Measurements from ENCODE around the gene C1QB.
"Not testable (repeated sequence)": the region's sequence is repeated elsewhere in the genome, so short reads cannot be mapped to it uniquely, and the experiment has no call there.

C1QB gene

DNA sequence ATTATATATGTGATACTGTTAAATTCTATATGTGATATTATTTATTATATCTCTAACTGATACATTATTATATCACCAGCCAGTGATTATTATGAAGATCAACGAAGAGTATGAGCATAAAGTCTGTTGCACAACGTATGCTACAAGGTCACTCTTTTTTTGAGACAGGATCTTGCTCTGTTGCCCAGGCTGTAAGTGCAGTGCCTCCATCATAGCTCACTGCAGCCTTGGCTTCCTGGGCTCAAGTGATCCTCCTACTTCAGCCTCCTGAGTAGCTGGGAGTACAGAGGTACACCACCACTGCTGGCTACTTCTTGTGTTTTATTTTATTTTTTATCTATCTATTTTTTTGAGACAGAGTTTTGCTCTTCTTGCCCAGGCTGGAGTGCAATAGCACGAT lies 43.6 kb downstream of the C1QB start:
- no peak for DNase-seq (ENCODE audit: low spot score)

DNA sequence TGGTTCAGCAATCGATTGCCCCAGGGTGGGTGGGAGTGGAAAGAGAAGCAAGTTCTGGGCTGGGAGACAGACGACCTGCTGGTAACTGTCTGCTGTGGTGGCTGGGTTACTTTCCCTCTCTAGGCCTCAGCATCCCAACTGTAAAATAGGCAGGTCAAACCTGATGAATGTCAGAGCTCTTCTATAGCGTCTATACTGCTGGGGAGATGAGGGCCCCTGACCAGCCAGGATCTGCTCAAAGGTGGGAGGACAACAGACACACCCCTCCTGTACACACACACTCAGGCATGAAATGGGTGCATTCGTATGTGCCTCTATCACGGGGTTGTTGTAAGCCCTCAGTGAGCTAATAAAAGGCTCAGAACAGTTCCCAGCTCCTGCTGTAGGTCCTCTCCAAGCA lies 44.9 kb downstream of the C1QB start:
- no peak for DNase-seq (ENCODE audit: low spot score)

DNA sequence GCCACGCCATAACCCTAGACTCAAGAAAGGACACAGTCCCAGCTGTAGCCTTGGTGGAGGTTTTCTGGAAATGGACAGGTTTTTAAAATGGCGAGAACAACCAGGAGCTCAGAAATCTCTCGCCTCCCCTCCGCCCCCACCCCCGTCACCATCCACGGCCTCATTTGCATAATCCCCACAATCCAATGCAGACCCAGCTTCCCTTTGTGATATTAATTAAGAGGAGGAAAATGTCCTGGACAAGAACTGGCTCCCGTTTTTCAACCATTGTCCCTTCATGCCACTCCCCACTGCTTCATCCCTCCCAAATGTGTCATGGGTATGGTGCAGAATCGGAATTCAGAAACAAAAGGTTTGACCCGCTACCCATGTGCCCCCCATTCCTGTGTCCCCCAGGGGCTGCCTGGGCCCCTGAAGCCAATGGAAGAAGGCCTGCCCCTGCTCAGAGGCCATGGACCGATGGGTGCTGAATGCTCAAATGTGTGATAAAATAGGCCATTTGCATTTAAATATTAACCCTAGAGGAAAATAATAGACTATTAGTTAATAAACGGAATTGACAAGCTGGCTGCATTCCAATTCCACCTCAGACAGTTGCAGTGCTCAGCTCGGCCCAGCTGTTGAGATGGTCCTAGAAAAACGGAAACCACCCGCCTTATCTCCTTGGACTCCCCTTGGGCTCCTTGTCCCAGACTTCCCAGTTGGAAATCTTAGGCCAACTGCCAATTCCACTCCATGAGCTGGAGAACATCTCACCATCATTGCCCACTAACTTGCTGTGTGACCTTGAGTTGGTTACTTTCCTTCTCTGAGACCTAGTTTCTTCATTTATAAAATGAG lies 46.9 kb downstream of the C1QB start:
- no peak for DNase-seq (ENCODE audit: low spot score)

DNA sequence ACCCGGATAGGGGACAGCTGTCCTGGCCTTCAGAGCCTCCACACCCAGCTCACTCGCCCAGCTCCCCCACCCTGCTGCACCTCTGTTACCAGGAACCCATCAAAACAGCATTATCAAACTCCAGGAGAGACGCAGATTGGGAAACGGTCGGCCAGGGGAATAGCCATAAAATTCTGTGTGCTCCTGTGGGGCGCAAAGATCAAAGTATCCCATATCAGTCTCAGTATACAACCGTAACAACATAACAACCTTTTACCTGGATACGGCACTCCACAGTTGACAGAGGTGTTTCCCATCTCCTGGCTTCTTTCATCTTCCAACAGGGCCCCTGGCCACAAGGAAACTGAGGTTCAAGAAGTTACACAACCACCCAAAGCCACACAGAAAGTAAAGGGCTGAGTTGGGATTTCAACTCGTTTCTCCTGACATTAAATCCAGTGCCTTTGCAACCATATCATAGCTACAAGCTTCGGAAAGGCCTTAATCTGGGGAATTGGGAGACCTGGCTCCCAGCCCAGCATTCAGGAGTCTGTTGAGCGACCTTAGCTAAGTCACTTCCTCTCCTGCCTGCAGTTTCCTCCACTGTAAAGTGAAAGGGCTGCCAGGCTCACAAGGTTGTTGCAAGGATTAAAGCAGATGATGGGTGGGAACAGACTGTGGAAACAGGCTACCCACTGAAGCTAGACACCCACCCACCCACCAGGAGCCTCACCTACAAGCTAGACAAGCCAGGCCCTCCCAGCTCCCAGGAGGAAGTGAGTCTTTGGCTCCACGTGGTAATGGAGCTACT lies 49.5 kb downstream of the C1QB start:
- DNase-seq (ENCODE audit: low spot score) = no peak

DNA sequence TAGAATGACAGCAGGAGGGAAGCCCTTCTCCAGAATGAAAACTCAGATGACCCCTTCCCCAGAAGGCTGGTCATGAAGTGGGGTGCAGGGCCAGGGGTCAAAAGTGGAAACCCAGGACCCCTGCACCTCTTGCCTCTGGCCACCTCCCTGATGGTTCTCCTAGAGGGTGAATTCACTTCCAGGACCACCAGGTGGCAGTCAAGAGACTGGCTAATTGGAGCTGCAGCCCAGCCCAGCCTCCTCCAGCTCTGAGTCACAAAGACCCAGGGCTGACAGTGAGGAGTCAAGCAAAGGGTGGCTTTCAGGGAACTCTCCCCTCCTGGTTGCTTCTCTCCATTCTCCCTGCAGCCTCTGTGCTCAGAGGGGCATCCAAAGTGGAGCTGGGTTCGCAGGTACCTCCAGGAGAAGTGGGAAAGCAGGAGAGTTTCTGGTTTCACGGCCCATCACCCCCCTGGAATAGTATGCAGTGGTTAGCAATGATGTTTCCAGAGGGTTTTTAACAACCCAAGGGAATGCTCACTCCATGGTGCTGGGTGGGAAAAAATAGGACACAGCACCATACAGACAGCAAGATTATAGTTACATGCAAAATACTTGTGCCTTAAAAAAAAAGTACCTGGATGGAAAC lies 51.5 kb downstream of the C1QB start:
- DNase-seq (ENCODE audit: low spot score) = peak; percentile 57

DNA sequence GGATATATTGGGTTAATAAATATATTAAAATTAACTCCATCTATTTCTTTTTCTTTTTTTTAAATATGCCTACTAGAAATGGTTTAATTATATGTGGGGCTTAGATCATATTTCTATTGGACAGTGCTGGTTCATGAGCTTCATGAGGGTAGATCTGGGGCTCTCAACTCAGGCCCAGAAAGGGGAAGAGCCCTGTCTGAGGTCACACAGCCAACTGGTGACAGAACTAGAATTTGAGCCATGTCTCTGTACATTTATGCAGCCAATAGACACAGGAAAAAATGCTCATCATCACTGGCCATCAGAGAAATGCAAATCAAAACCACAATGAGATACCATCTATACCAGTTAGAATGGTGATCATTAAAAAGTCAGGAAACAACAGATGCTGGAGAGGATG lies 52.5 kb downstream of the C1QB start:
- DNase-seq (ENCODE audit: low spot score) = no peak

DNA sequence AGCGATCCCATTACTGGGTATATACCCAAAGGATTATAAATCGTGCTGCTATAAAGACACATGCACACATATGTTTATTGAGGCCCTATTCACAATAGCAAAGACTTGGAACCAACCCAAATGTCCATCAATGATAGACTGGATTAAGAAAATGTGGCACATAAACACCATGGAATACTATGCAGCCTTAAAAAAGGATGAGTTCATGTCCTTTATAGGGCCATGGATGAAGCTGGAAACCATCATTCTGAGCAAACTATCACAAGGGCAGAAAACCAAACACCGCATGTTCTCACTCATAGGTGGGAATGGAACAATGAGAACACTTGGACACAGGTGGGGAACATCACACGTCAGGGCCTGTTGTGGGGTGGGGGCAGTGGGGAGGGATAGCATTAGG lies 53.1 kb downstream of the C1QB start:
- DNase-seq (ENCODE audit: low spot score) = not testable (repeated sequence)

DNA sequence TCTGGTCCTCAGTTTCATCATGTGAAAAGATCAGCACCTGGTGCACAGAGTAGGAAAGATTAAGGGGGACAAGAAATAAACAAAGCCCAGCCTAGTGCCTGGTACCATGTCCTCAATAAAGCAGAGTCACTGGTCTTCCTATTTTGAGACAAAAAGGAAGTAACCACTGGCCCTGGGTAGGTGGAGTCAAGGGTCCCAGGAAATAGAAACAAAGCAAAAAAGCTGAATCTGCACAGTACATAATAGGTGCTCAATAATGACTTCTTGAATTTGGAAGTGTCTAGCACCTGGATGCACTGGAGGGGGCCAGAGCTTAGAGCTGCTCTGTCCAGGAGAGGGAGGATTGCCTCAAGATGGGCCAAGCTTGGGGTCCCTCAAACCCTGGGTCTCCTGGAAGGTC lies 55.7 kb downstream of the C1QB start:
- no peak for DNase-seq (ENCODE audit: low spot score)

DNA sequence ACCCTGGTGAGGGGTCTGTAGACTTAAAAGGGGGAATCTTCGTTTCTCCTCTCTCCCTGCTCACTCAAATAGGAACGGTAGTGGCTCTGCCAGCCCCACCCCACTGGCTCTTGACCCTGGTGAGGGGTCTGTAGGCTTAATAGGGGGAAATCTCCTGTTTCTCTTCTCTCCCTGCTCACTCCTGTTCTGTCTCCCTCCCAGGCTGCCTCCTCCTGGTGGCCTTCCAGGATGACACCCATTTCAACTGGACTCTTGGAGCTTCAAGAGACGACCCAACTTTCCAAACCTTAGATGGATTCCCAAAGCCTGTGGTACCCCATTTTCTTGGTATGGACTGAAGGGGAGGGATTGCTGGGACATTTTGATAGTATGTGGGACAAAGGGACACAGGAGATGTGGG lies 56.2 kb downstream of the C1QB start:
- DNase-seq (ENCODE audit: low spot score) = no peak

DNA sequence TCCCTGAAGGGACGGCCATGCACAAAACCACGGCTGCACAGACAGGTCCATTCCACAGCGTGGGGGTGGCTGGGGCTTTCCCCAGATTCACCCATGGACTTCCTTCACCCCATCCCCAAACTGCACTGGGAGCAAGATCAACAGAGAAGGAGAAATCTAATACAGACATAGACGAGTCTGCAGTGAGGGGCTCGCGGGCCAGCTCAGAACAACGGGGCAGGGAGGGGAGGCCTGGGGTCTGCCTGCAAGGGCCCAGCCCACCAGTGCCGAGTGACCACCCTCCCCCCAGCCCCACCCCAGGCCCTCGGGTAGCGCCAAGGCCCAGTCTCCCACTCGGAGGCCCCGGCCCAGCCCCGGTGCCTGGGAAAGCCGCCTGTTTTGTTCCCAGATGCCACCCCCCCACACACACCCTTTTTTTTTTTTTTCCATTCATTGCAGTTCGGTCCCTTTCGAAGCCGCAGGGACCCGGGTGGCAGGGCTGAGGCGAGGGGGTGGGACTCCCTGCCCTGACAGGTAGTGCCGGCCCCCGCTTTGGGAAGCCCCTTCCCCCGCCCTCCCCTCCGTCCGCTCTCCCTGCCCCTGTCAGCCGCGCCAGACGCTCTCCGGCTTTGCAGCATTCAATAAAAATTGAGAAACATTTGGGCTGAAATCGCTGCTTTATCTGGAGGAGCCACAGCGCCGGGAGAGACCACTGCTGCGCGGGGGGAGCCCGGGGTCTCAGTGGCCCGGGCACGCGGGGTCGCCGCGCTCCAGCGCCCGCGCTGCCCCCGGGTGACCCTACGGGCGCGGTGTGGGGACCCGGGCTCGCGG lies 57.1 kb downstream of the C1QB start:
- peak; percentile 11 for DNase-seq (ENCODE audit: low spot score)

DNA sequence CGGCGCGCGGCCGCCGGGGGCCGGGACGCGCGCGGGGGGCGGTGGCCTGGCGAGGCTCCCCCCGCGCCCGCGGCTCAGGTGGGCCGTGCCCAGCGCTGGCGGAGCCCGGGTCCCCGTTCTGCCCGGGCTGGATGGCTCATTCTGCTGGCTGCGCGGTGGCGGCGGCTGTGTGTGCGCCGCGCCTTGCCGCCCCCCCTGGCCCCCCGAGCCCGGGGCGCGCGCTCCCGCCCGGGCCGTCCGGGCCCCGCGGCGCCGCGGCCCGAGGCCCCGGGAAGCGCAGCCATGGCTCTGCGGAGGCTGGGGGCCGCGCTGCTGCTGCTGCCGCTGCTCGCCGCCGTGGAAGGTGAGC lies 57.6 kb downstream of the C1QB start, which contains the start of gene EPHB2:
EPHB2 (plus strand) TSS at position 139 of the 349 bp plus-strand sequence; CDS start at position 283, 144 bp downstream.
- no peak for DNase-seq (ENCODE audit: low spot score)

DNA sequence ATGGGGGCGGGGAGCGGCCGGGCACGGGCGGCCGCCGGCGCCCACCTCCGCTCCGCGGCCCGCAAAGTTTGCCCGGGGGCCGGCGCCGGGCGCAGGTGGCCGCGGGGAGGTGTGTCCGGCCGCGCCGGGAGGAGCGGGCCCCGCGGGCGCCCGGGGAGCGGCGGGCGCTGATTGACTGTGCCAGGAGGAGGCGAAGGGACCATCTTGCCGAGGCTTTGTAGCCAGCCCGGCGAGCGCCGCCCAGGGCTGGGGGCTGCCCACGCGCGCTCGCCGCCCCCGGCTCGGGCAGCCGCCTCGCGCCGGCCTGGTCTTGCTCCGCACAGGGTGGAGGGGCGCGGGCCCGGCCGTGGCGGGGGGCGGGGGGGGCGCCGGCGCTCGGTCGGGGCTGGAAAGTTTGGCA lies 58.0 kb downstream of the C1QB start:
- no peak for DNase-seq (ENCODE audit: low spot score)
